Renal cortical epithelial cell (primary cell): ENCODE data around the gene SLC25A45. TPM values are rescaled to one million over a fixed set of nuclear protein-coding genes. Genes with fewer than 3 reads are reported as not detected.

ENCODE experiments used
- DNase-seq: peaks from one replicate; pipeline ENCODE4 v3.0.0-alpha.2; 2011; ENCODE audit warnings: low read depth
- total RNA-seq: library from RNA; depleted of rRNA; stranded (reverse); fragments of >200 nt; gene quantifications from 2 replicates; pipeline ENCODE4 v1.2.3, GENCODE V29; 2014

Gene SLC25A45
- 0.52 and 0.65 TPM in 2 replicates for total RNA-seq

GRCh38 chr11:65382033-65382803, at the start of gene SLC25A45:
Gene SLC25A45 (minus strand): TSS chr11:65382646. CDS start chr11:65381951, 695 bp downstream.
- peak; percentile 97 for DNase-seq

- peak; percentile 48 for DNase-seq
These were observed 49.1 kb upstream of the SLC25A45 start for GRCh38 chr11:65431451-65432099.

GRCh38 chr11:65430406-65431217, 48.2 kb upstream of the SLC25A45 start:
- DNase-seq = peak; percentile 67

GRCh38 chr11:65429724-65430405, 47.4 kb upstream of the SLC25A45 start:
- DNase-seq = peak; percentile 89

- peak; percentile 84 for DNase-seq
These were observed 46.7 kb upstream of the SLC25A45 start for GRCh38 chr11:65429068-65429681.

GRCh38 chr11:65428578-65429067, 46.2 kb upstream of the SLC25A45 start:
- peak; percentile 74 for DNase-seq

GRCh38 chr11:65427691-65428577, 45.5 kb upstream of the SLC25A45 start:
- peak; percentile 84 for DNase-seq

GRCh38 chr11:65426839-65427690, 44.6 kb upstream of the SLC25A45 start:
- no peak for DNase-seq

GRCh38 chr11:65425971-65426838, 43.8 kb upstream of the SLC25A45 start:
- peak; percentile 87 for DNase-seq

GRCh38 chr11:65425105-65425970, 42.9 kb upstream of the SLC25A45 start:
- DNase-seq = peak; percentile 61

GRCh38 chr11:65424205-65425104, 42.0 kb upstream of the SLC25A45 start:
- DNase-seq = peak; percentile 18

GRCh38 chr11:65423516-65424204, 41.2 kb upstream of the SLC25A45 start:
- DNase-seq = peak; percentile 4

GRCh38 chr11:65422633-65423515, 40.4 kb upstream of the SLC25A45 start, which contains the start of gene NEAT1:
Gene NEAT1 (plus strand): TSS chr11:65422798.
- DNase-seq = peak; percentile 75
